Activated T-cell treated with anti-CD3 and anti-CD28 coated beads for 24 hours (primary cell): ENCODE data around the gene BIRC6.
"Not testable (repeated sequence)": the region's sequence is repeated elsewhere in the genome, so short reads cannot be mapped to it uniquely, and the experiment has no call there.

Experiments
- DNase-seq: peaks from one replicate; pipeline ENCODE4 v3.0.0-alpha.2; 2020; ENCODE audit warnings: low read depth

The BIRC6 gene

DNA sequence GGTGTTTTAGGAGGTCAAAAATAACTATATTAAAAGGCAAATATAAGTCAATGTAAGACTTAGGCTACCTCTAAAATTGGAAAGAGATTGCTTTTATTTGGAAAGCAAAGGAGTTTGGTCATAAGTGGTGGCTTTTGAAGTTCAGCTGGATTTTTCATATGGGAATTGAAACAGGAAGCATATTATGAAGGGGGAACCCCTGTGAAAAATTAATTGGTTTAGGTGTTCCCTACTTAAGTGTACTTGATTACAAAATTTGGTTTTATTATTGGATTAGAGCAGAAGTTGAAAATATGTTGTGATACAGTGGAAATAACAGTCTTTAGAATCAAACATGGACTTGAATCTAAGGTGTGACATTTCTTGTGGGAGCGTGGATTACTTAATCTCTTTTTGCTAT, 149.6 kb downstream of the BIRC6 start:
- no peak for DNase-seq

- DNase-seq: no peak
Observed at GRCh38 chr2:32514946-32515345, 158.1 kb downstream of the BIRC6 start.

DNA sequence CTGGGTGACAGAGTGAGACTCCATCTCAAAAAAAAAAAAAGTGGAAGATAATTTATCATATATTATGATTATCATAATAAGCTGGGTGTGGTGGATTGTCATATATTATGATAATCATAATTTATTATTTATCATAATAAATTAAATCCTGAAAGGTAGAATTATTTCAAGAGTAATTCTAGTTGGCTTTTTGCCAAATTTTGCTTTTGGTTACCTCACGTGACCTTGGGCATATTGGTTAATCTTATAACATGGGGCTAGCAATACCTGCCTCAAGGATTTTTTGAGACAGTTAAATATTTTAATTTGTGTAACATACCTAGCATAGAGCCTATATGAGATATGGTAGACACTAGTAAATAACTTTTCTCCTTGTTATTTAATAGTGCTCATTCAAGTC, 159.7 kb downstream of the BIRC6 start:
- no peak for DNase-seq

DNA sequence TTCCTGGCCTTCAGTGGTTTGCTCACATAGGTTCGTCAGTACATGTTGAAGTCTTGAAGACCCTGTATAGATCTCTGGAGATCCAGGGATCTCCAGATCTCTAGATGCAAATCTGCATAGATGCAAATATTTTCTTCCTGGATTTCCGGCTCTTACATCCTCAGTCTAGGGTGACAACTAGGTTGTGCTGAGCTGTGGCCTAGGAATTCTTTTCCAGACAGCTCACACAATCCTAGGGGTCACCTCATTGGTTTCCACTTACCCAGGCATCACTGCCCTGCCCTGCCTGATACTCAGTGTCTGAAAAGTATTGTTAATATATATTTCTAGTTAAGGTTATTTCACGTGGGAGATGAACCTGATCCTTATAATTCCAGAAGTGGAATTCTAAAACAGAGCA, 165.9 kb downstream of the BIRC6 start:
- no peak for DNase-seq

GRCh38 chr2:32523686-32524085, 166.9 kb downstream of the BIRC6 start:
- no peak for DNase-seq

DNA sequence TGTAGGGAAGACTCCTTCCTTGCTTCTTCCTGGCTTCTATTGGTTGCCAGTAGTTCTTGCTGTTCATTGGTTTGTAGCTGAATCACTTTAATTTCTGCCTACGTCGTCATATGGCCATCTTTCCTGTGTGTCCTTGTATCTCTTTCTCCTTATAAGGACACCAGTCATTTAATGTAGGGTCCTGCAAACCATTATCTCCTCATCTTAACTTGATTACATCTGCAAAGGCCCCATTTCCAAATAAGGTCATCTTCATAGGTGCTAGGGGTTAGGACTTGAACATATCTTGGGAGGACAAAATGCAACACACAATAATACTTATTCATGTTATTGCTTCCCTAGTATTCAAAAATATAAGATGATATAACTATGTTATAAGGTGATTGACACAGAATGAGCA, 175.5 kb downstream of the BIRC6 start:
- DNase-seq: no peak

- DNase-seq: no peak
Observed at GRCh38 chr2:32532961-32533360, 176.1 kb downstream of the BIRC6 start.

DNA sequence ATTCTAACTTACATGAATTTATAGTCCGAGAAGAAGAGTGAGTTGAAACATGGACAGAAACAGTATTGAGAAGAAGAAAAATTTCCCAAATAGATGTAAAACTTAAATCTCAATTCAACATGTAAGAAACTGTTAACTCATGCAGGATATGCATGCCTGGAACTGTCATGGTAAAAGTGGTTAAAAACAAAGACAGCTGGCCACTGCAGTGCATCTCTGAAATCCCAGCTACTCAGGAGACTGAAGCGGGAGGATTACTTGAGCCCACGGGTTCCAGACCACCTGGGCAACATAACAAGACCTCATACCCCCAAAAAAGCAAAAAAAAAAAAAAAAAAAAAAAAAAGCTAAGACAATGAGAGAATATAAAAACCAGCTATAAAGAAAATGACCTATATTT, 178.0 kb downstream of the BIRC6 start:
- no peak for DNase-seq

GRCh38 chr2:32538735-32539134, 181.9 kb downstream of the BIRC6 start:
- no peak for DNase-seq

- not testable (repeated sequence) for DNase-seq
Observed at GRCh38 chr2:32552483-32552882, 195.7 kb downstream of the BIRC6 start.

GRCh38 chr2:32553829-32554432, 197.1 kb downstream of the BIRC6 start:
- DNase-seq: no peak

DNA sequence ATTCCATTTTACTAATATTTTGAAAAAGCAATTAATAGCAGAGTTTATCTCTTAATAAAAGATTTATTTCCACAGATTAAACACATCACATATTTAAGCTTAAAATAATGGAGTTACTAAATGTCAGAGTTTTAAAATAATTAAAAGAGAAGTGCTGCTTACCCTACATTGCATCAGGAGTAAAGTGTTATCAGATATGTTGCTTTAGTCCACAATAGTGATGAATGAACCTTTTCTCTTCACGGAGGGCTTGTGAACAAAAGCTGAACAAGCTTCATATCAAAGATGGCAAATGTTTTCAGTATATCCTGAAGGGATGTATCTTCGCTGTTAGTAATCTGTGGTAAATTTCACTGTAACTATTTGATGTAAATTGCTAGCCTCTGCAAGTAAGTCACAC, 201.7 kb downstream of the BIRC6 start:
- DNase-seq: no peak

DNA sequence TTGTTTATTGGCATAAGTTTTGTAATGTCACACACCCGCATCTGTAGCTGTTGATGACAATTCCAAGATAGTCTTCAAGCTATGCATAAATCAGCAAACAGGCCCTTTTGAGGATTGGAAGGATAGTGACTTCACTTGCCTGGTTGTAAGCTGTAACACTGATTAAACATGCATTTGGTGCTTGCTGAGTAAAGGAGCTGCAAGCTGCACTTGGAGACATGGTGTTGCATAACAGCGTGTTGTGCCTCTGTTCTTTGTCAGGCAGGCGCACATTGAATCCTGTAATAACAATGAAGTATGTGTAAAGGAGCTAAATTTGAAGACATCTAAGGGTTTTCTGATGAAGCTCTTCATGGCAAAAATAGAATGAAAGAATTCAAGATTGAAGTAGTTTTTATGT, 202.3 kb downstream of the BIRC6 start:
- no peak for DNase-seq

GRCh38 chr2:32562906-32563305, 206.1 kb downstream of the BIRC6 start:
- DNase-seq: no peak

DNA sequence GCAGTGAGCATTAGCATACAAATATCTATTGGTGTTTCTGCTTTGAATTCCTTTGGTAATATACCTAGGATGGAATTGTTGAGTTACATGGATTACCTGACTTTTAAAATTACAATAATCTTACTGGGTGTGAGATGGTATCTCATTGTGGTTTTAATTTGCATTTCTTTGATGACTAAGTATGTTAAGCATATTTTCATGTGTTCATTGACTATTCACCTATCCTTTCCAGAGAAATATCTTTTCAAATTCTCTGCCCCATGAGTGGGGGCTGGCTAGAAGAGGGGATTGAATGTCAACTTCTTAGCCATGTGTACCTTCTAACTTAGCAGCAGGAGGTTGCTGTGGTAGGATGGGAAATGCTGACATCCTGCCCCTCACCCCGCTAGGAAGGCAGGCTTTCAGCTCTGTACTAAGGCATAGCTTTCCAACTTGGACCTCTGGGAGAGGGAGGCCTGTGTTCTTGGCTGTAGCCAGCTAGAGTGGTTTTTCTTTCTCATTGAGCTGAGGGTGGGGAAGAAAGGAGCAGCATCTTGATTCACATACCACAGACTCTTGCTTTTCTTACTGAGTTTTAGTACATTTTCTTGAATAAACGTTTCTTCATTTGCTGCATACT, 207.7 kb downstream of the BIRC6 start:
- DNase-seq: no peak

DNA sequence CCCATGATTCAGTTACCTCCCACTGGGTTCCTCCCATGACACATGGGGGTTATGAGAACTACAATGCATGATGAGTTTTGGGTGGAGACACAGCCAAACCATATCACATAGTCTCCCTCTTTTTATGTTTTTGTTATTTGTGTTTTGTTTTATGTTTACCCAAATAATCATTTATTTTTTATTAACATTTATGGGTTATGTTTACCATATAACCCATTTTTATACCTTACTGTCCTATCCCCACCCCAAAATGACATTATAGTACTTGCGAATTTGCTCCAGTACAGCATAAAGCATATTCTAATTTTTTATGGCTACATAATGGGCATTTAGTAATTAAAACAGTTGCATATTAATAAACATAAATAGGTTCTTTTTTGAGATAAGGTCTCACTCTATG, 209.1 kb downstream of the BIRC6 start:
- no peak for DNase-seq

DNA sequence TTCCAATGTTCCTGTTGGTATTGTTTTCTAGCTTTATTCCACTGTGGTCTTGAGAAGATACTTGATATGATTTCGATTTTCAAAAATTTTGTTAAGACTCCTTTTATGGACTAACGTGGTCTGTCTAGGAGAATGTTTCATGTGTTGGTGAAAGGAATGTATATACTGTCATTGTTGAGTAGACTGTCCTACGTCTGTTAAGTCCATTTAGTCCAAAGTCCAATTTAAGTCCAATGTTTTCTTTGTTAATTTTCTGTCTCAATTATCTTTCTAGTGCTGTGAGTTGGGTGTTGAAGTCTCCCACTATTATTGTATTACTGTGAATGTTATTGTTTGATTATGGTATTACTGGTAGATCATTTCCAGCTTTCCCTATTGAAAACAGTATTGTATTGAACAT, 215.2 kb downstream of the BIRC6 start:
- no peak for DNase-seq

- no peak for DNase-seq
Observed at GRCh38 chr2:32572737-32573136, 215.9 kb downstream of the BIRC6 start.

GRCh38 chr2:32591669-32592463, 235.0 kb downstream of the BIRC6 start:
- no peak for DNase-seq

- DNase-seq: no peak
Observed at GRCh38 chr2:32594573-32594972, 237.8 kb downstream of the BIRC6 start.

DNA sequence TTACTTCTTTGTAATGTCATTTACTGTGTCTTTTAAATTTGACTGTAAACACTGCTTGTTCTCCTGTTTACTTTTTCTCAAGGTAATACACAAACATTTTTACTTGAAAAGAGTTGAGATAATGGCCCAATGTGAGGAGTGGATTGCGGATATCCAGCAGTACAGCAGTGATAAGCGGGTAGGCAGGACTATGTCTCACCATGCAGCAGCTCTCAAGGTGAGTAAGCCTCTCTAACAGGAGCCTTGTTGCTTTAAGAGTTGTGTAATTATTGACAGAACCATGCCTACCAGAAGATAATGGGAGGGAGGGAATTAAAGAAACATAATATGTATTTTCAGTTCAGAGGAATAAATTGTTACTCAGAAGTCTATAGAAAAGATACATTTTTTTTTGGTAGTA, 254.5 kb downstream of the BIRC6 start:
- DNase-seq: no peak

- no peak for DNase-seq
Observed at GRCh38 chr2:32611771-32612170, 254.9 kb downstream of the BIRC6 start.

- no peak for DNase-seq
Observed at GRCh38 chr2:32614084-32614483, 257.3 kb downstream of the BIRC6 start.
